Measurements from ENCODE around the gene MTMR3. TPM values are rescaled to one million over a fixed set of nuclear protein-coding genes. Genes with fewer than 3 reads are reported as not detected.

MTMR3 gene
- total and polyA plus RNA-seq, 4 donors, result 13.6 to 86.0 (median 41.3) TPM

DNA sequence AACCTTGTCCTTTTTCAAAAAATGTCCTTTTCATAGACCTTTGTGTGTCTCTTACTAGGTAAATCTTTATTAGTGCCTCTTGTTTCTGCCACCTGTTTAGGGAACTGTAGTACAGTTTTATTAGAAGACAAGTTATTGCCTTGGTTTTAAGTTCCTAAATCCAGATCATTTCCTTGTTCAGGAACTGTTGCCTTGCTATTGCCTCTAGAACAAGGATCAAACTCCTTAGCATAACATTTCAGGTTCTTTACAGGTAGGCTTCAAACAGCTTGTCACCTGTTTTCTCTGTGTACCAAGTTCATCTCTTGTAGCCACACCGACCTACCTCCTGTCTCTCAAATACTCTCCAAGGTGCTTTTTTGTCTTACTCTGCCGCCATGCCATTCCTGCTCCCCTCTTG, 75.2 kb downstream of the MTMR3 start:
- WGBS, 2 donors, result 95 to 98% methylated on average over 2 of the region's 2 CpGs
- no peak overlapping the region for H3K4me3 ChIP-seq
- no peak for ATAC-seq (ENCODE audit: insufficient read depth, low FRiP score)

DNA sequence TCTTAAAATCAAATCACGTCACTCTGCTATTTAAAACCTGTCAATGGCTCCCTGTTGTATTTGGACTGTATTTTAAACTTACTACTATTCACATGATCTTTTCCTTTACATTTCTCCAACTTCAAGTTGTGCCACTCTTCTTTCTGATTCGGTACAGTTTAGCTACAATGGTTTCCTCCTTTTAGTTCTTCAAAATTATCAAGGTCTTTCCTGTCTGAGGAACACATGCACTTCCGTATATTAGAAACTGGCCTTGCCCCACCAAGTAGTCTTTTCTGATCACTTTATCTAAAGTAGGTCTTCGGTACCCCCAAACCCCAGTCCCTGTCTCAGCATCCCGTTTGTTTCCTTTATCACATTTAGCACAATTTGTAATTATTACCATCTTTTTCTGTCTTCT, 81.8 kb downstream of the MTMR3 start:
- Histone ChIP-seq H3K27me3 (ENCODE audit: control insufficient read depth in 3 of 3, insufficient read depth in 3 of 3, low read length in 2 of 3) (no peaks in the 10 kb centered on the region), H3K4me1 (ENCODE audit: control insufficient read depth in 5 of 5, insufficient read depth in 5 of 5, low read length in 5 of 5) (no peaks in the 10 kb centered on the region), H3K36me3 (ENCODE audit: control insufficient read depth in 4 of 4, insufficient read depth in 4 of 4, low read length in 4 of 4) (peaks cover 0 to 4% (median 2%) of the 10 kb centered on the region in 4 donors), H3K9me3 (ENCODE audit: control insufficient read depth in 4 of 4, insufficient read depth in 3 of 4, low read length in 3 of 4) (no peaks in the 10 kb centered on the region), H3K27ac (ENCODE audit: low read depth in 1 of 2, low read length in 1 of 2) (no peak overlapping the region), H3K4me3 (no peak overlapping the region), H3K9ac (ENCODE audit: insufficient read depth in 1 of 2, low read length in 2 of 2) (no peak overlapping the region)
- WGBS, 2 donors, result 47 to 64% methylated on average over 5 of the region's 5 CpGs
- ATAC-seq (ENCODE audit: insufficient read depth, low FRiP score), result no peak
- no peak for DNase-seq
- TF ChIP-seq CTCF (IDR thresholded peaks at IDR 0.05; ENCODE audit: control extremely low read depth, extremely low read depth), result no peak

More for the DNA sequence above, 75.2 kb downstream of the MTMR3 start:
- H3K27ac ChIP-seq (ENCODE audit: low read depth in 1 of 2, low read length in 1 of 2), result no peak overlapping the region
- H3K9ac ChIP-seq (ENCODE audit: insufficient read depth in 1 of 2, low read length in 2 of 2), result no peak overlapping the region
- peaks cover 0 to 3% (median 1%) of the 10 kb centered on the region in 4 donors for H3K36me3 ChIP-seq (ENCODE audit: control insufficient read depth in 4 of 4, insufficient read depth in 4 of 4, low read length in 4 of 4)
- no peaks in the 10 kb centered on the region for H3K4me1 ChIP-seq (ENCODE audit: control insufficient read depth in 5 of 5, insufficient read depth in 5 of 5, low read length in 5 of 5)
- H3K9me3 ChIP-seq (ENCODE audit: control insufficient read depth in 4 of 4, insufficient read depth in 3 of 4, low read length in 3 of 4), result no peaks in the 10 kb centered on the region
- no peaks in the 10 kb centered on the region for H3K27me3 ChIP-seq (ENCODE audit: control insufficient read depth in 3 of 3, insufficient read depth in 3 of 3, low read length in 2 of 3)
- no peak for TF ChIP-seq CTCF (IDR thresholded peaks at IDR 0.05; ENCODE audit: control extremely low read depth, extremely low read depth)
- DNase-seq, result no peak

GRCh38 chr22:29967461-29967860, 84.5 kb downstream of the MTMR3 start:
- no peak for TF ChIP-seq CTCF (IDR thresholded peaks at IDR 0.05; ENCODE audit: control extremely low read depth, extremely low read depth)
- no peaks in the 10 kb centered on the region for H3K9me3 ChIP-seq (ENCODE audit: control insufficient read depth in 4 of 4, insufficient read depth in 3 of 4, low read length in 3 of 4)
- H3K36me3 ChIP-seq (ENCODE audit: control insufficient read depth in 4 of 4, insufficient read depth in 4 of 4, low read length in 4 of 4), result peaks cover 0 to 6% (median 1%) of the 10 kb centered on the region in 4 donors
- H3K4me3 ChIP-seq, result no peak overlapping the region
- H3K27me3 ChIP-seq (ENCODE audit: control insufficient read depth in 3 of 3, insufficient read depth in 3 of 3, low read length in 2 of 3), result no peaks in the 10 kb centered on the region
- ATAC-seq (ENCODE audit: insufficient read depth, low FRiP score) (no peak), DNase-seq (no peak)
- H3K4me1 ChIP-seq (ENCODE audit: control insufficient read depth in 5 of 5, insufficient read depth in 5 of 5, low read length in 5 of 5), result no peaks in the 10 kb centered on the region
- H3K27ac ChIP-seq (ENCODE audit: low read depth in 1 of 2, low read length in 1 of 2), result no peak overlapping the region
- no peak overlapping the region for H3K9ac ChIP-seq (ENCODE audit: insufficient read depth in 1 of 2, low read length in 2 of 2)

- DNase-seq, result no peak
- Histone ChIP-seq H3K27ac (ENCODE audit: low read depth in 1 of 2, low read length in 1 of 2) (no peak overlapping the region), H3K4me1 (ENCODE audit: control insufficient read depth in 5 of 5, insufficient read depth in 5 of 5, low read length in 5 of 5) (no peaks in the 10 kb centered on the region), H3K27me3 (ENCODE audit: control insufficient read depth in 3 of 3, insufficient read depth in 3 of 3, low read length in 2 of 3) (no peaks in the 10 kb centered on the region), H3K9ac (ENCODE audit: insufficient read depth in 1 of 2, low read length in 2 of 2) (no peak overlapping the region), H3K4me3 (no peak overlapping the region), H3K9me3 (ENCODE audit: control insufficient read depth in 4 of 4, insufficient read depth in 3 of 4, low read length in 3 of 4) (no peaks in the 10 kb centered on the region), H3K36me3 (ENCODE audit: control insufficient read depth in 4 of 4, insufficient read depth in 4 of 4, low read length in 4 of 4) (peaks cover 0 to 11% (median 1%) of the 10 kb centered on the region in 4 donors)
- 91 to 92% methylated on average over 3 of the region's 3 CpGs for WGBS, 2 donors
- no peak for TF ChIP-seq CTCF (IDR thresholded peaks at IDR 0.05; ENCODE audit: control extremely low read depth, extremely low read depth)
- ATAC-seq (ENCODE audit: insufficient read depth, low FRiP score), result no peak
Measured at GRCh38 chr22:29971607-29972006, 88.6 kb downstream of the MTMR3 start.
